Neural cell (in vitro differentiated cells): ENCODE measurements around the gene PPIF.

Experiments
- CTCF ChIP-seq: fragments of 450-650 bp; IDR thresholded peaks from 2 replicates; pipeline ENCODE4 v1.5.1; 2014; ENCODE audit warnings: antibody characterized with exemption, mild to moderate bottlenecking, moderate library complexity; ENCODE audit not compliant: poor library complexity, severe bottlenecking
- EZH2 ChIP-seq: fragments of 200-600, 300-800 bp; shearing (Covaris generic), sonication (generic); IDR thresholded peaks from 2 replicates; pipeline ENCODE4 v1.6.1; 2014; ENCODE audit warnings: antibody characterized with exemption, low read length, borderline replicate concordance, mild to moderate bottlenecking; ENCODE audit not compliant: insufficient read depth, poor library complexity, severe bottlenecking
- POLR2AphosphoS5 ChIP-seq: IDR thresholded peaks from 2 replicates; pipeline ENCODE4 v1.6.1; 2012
- SMC3 ChIP-seq: fragments of 450-650 bp; conservative IDR thresholded peaks from 2 replicates; pipeline ENCODE4 v1.6.1; 2014; ENCODE audit warnings: antibody characterized with exemption, mild to moderate bottlenecking, moderate library complexity; ENCODE audit not compliant: poor library complexity
- TAF1 ChIP-seq: IDR thresholded peaks from 2 replicates; pipeline ENCODE4 v1.6.1; 2012; ENCODE audit warnings: low read depth

GRCh38 chr10:79305515-79305914 is 41.8 kb upstream of the PPIF start:
- TF ChIP-seq CTCF (no peak), TAF1 (no peak), SMC3 (no peak), POLR2AphosphoS5 (no peak), EZH2 (no peak)
